ENCODE measurements around the gene HHLA2.

Gene HHLA2

DNA sequence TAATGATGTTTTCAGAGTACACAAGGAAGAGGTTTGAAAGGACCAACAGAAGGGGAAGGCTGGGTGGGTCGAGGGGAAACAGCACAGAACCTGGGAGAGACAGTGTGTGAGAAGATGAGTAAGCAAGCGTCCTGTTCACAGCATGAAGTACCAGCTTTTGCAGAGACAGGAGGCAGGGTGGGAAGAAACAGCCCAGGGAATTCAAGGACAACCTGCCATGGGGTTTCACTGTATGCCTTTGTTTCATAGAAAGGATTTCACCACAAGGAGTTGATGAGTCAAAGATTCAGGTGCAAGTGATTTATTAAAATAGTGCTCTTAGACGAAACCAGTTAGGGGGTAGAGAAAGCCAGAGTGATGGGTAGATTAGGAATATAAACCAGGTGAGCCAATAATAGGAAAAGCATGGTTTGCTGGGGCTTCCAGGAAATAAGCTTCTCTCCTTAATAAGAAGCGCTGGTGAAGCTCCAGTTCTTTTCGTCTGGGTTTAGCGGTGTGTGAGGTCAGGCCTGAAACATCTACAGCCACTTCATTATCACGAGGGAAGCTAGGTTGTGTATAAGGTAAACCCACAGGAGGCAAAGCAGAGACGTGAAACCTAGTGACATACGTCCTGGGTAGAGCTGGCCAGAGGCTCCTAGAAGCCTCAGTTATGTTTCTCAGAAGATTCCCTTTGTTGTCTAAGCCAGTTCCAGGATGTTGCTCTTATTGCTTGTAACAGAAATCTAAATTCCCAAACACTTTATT lies 3.9 kb downstream of the HHLA2 start:
- no peak for DNase-seq

DNA sequence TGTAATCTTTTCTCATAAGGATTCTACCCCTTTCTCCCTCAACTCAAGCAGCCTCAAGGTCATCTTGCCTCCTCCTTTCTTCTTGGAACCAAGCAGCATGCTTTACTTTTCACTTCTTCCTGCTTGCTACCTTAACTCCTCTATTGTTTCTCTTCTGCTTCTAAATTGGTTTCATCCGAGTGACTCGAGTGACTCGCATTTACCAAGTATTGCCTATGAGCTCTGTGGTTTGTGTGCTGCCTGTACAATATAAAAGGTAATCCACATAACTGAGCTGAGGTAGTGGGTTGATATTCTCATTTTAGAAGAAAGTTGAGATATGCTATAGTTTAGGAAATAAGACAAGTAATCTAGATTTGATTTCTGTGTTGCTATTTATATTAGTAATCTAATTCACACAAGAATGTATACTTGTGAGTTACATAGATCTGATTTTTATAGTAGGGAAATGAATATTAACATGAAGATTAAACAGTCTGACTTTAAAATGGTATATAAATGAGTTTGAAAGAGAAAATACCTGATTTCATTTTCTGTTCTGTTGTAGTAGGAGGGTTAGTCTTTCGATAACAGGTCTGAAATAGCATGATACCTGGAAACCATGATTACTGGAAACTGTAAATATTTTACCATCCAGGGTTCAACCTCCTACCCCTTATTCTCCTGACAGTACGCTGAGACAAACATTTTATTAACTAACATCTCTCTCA lies 5.5 kb downstream of the HHLA2 start:
- no peak for DNase-seq

DNA sequence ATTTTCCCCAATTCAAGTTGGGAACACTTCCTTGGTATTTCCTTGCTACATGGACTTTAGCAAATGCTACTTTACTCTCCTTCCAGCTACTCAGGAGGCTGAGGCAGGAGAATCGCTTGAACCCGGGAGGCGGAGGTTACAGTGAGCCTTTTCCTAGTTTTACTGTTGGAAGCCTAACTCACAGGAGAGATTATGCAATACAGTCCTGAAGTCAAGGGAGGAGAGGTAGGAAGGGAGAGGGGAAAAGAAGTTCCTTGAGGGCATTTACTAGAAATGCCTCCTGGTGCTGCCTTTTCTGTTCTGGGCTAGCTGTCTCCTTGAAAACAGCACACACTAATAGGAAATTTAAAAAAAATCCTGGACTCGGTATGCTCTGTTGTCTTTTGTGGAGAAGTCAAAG lies 6.2 kb downstream of the HHLA2 start:
- DNase-seq: no peak

DNA sequence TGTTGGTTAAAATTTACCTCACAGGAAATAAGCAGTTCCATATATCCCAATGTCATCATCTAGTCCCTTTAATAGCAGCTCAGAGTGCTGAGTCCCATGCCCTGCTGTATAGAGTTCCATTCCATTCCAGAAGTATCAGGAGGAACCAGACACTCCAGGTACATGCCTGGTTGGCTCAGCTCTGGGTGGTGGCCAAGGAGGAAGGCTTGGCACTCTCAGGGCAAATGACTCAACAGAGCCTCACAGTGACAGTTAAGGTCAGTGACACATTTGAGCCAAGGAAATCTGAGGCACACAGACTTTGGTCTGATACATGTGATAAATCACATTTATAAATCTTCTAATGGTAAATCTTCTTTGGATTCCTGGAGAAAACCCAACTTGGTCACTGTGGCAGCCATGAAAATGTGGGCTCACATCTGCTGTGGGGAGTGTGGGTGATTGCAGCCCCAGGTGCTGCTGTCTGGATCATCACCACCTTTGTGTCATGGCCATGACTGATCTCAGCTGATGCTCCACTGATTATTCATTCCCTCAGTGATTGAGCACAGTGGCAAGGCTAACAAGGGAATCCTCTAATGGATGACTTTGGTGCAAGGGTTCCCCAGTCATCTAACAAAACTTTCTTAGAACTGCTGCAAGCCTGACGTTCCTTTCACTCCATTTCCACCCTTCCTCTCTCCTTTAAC lies 9.3 kb downstream of the HHLA2 start:
- no peak for DNase-seq

DNA sequence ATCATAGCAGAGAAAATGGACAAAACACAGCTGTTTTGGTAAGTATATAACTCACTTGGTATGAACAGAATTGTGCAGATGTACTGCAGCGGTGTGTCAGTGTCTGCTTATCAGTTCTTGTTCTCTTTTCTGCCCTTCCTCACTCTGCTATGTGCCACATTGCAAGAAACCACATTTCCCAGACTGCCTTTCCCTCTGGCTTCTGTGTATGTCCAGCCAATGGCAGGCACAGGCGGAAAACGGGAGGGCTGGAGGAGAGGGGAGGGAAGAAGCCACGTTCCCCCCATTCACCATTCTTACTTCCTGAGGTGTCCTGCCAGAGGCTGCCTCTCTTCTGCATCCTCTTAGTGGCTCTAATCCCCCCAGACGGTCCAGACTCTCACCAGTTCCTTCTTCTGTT lies 15.4 kb downstream of the HHLA2 start:
- DNase-seq: no peak

DNA sequence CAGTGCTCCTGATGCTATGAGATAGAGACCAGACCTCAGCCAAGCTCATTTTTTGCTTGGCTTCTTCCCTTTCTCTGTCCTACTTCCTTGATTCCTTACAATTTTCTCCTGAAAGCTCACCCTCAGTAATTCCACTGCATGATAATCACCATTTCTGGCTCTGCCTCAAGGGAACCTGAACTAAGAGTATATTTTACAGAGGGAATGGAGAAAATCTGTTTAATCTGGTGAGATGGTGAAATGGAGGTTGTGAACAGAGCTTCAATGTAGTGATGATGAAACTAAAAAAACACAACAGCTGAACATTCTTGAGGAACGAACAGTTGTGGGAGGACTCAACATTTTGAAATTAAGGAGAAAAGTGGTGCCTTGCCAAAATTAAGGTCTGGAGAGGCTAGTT lies 16.3 kb downstream of the HHLA2 start:
- DNase-seq: no peak

DNA sequence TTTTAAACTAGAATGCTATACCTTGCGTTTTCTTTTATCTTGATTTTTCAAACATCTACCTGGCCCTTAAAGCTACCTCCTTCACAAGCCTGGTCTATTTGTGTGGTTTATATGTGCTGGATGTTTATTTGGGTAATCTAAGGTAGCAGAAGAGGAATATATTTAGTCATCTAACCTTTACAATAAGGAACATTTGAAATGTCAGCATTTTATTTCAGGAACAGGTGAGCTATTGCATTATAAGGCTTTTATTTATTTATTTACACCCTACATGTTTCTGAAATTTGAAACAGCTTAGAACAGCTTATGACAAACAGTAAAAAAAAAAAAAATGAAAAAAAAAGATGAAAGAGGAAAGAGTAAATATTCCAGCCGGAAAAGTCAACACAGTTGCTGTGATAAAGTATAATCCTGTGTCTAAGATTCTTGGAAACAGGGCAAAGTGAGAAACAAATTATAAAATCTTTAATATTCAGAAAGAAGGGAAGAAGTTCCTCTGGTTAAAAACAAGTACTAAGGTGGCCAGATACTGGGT lies 19.5 kb downstream of the HHLA2 start:
- DNase-seq: no peak

DNA sequence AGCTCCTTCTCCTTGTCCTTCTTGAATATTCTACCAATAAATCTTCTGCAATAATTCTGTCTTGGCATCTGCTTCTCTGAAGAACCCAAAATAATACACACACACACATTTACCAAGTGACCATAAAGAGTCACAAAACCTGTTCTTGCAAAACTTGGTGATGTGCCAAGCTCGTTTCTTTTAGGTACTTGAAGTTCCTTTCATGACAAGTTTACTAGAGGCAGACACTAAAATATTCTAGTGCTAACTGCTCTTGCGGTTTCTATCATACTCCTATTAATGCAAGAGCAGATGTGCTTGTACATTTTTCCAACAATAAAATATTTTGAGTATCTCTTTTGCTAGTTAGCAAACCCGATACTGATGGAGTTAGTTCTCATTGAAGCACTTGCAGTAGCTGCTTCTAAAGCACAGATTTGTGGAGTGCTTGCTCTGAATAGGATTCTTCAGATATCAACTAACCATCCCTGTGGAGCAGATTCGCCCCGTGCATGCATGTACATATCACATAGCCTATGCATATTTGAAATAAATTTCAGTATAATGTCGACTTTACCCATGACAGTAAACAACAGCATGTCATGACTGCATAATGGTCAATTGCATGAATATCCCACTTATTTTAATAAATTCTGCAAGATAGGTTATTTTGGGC lies 23.2 kb downstream of the HHLA2 start:
- no peak for DNase-seq

DNA sequence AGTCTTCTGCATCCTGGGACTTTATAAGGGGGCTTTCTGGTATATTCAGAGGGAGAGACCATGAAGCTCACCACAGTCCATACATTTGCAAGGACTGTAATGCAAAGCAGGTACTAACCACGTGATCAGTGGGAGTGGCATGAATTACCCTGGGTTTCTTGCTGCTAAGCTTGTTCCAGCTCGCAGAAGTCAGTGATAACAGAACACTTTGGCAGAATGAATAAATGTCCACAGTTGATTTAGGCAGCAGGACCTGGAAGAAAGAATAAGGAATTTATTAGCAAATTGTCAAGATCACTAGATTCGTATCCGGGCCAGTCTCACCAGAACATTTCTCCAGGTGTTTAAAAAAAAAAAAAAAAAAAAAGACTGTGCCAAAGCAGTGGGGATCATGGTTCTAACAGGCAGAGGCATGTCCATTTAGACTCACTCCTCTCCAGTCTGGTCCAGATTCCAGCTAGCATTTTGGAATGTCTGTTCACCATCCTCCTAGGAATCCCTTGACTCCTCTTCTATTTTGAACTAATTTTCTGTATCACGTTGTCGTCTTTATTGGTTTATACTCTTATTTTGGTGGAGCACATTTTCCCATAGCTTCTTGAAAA lies 24.5 kb downstream of the HHLA2 start:
- no peak for DNase-seq

DNA sequence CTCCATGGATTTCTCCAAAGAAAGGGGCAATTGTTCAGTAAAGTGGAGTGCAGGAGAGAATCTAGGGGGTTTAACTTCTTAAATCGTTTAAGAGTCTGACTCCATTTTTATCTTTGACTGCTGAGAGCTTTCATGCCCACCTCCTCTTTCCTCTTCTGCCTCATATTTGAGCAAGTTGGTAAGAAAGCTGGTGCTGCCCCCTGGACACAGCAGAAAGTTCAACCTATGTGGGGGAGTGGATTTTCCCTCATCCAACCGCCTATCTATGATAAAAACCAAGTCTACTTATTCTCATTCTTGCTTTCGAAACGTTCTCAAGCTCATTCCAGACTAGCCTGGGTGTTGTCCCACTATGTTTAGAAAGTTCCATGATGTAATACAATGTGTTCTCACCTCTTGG lies 26.0 kb downstream of the HHLA2 start:
- DNase-seq: peak; percentile 35

DNA sequence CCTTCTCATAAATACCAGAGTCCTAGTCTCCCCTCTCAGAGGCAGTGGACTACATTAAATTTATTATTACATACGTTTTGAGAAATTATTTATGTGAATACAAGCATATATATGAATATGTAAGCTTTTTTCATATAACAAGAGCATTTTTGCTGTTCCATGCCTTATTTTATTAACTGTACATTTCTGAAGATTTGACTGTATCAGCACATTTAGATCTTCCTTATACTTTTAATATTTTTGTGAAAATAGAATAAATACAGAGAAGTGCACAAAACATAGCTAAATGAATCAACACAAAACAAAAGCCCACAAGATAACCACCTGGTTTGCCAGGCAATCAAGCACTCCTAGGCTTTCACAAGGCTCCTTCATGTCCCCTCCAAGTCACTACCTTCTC lies 27.8 kb downstream of the HHLA2 start:
- no peak for DNase-seq

DNA sequence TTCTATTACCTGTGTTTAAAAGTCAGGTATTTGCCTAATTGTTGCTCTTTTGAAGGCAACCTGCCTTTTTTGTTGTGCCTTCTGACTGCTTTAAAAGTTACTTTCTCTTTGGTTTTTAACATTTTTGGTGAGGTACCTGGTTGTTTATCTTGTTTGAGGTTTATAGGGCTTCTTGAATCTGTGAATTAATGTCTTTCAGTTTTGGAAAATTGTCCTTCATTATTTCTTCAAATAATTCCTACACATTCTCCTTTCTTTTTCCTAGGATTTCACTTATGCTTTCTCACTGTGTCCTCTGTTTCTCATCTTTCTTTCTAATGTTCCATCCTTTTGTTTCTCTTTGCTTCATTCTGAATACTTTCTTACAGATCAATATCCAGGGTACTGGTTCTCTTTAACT lies 30.8 kb downstream of the HHLA2 start:
- DNase-seq: no peak

DNA sequence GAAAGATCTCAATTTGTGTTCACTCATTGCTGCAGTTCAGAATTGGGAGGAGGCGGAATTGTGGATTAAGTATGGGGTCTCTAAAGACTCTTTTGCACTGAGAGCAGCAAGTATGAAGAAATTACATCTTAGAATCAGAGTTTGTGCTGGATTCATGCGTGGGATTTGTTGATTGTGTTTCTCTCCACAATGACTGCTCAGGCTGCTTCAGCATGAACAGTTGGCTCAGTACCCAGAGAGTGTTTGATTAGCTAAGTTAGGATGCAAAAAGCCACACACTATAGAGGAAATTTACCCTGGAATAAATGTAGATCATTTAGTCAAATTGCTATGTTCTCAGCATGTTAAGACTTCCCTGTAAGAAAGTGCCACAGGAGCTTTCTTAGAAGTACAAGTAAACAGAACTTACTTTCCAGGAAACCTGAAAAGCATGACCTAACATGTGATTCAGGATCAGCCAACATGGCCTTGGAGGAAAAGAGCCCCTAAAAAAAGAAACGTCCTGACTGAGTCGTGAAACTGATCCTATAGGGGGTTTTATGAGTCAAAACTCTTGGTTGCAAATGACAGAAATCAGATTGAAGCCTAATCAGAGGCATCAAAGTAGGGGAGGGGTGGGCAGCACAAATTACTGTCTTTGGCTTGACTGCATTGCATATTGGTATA lies 32.6 kb downstream of the HHLA2 start:
- no peak for DNase-seq

DNA sequence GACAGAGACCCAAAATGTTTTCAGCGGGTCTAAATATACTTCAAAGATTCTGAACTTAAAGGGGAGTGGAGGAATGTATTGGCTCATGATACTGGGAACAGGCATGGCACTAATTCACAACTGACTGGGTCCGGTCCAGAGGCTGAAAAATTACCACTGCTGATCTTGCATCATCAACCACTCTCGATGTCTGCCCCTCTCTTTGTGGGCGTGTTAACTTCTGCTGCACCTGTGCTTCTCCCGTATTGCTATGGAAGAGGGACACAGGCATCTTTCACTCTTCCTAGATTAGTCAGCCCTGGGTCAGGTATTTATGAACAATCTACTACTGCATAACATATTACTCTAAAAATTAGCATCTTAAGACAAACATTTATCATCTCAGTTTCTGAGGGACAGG lies 33.2 kb downstream of the HHLA2 start:
- DNase-seq: no peak

DNA sequence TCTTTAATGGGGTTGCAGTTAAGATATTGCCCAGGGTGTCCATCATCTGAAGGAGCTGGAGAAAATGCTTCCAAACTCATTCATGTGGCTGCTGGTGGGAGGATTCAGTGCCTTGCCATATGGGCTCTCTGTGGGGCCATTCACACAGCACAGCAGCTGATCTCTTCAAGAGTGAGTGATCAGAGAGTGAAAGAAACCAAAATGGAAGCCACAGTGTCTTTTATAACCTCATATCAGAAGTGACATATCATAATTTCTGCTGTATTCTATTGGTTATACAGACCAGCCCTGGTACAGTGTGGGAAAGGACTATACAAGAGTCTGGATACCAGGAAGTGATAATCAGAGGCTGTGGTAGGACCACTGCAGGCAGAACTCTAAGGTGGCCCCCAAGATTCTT lies 33.6 kb downstream of the HHLA2 start:
- DNase-seq: no peak

DNA sequence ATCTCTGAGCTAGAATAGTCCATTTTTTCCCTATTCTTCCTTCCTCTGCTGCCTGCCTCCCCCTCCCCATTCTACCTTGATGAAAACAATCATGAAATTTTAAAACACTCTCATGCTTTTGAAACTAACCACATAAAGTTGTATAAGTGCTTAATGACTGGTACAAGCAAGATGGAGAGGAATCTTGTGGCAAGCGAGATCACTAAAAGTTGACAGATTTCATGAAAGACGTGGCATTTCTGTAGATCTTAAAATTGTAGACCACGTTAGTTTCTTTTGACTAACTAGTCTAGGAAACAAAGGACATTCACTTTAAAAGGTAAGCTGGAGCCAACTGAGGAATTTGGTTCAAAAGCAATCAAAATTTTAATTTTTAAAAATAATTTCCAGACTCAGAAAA lies 35.4 kb downstream of the HHLA2 start:
- no peak for DNase-seq

DNA sequence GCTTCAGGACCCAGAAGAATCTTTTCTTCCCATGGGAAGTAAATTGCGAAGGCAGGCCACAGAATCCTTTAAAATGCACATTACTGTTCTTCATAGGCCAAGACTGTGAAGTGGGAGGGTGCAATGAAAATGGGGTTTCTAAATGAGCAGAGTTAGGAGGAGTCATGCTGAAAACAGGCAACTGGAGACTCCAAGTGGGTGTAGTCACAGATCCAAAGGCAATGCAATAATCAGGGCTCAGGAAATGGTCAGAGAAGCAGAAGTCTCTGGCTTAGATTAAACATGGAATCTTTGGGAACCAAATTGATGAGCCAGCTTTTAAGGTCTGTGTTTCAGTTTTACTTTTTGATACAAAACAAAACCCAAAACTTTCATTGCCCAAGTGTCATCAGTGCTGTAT lies 37.6 kb downstream of the HHLA2 start:
- no peak for DNase-seq

DNA sequence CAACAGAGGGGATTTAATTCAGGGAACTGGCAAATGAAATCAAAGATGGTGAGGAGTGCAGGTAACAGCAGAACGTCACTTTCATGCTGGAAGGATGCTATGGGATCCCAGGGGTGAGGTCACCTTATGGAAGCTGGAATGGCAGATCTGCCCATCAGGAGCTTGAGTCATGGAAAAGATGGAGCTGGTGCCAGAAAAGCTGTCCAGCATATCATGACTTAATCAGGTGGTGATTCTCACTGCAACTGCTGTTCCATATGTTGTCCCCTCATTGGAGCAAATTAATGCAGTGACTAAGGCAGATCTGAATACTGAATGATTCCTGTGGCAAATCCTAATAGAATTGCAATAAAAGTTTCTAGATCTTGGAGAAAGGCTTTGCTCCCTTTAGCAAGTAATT lies 38.4 kb downstream of the HHLA2 start:
- DNase-seq: no peak

DNA sequence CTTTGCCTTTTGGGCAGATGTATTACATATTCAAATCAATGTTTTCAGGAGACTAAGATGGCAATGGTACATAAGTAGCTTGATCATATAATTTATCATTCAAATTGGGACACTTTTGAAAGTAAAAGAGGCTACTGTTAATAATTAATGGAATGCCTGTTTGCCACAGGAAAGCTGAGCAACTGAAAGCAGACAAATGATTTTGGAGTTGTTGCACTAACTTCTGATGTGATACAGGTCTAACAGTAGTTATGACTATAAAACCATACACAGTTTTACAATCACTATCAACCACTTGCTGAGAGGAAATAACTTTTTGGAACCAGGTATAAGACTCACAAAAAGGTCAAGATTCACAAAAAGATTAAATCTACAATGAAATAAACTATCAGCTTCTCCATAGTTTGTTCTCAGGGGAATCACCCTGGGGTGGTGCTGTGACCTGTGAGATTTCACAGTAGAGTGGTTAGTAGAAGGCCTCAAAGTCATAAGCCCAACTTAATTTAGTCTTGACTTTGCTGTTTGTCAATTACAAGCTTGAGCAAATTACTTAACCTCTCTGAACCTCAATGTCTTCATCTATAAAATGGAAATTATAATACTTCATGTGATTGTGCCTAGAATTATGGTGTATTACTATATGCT lies 42.7 kb downstream of the HHLA2 start:
- DNase-seq: no peak

DNA sequence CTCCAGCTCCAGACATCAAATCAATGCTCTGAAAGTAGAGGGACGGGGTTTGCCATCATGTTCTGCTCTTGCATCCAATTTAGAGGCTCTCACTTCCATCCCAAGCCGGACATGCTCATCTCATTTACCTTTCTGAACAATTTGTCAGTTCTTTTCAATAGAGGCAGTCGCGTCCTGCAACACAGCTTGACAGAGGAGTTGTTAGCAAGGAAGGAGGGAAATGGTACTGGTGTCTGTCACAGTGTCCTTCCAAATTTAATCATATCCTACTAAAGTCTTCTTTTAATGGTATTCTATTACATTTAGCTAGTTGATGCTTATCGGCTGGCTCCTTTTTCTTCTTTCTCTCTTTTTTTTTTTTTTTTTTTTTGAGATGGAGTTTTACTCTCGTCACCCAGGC lies 45.6 kb downstream of the HHLA2 start:
- DNase-seq: no peak

DNA sequence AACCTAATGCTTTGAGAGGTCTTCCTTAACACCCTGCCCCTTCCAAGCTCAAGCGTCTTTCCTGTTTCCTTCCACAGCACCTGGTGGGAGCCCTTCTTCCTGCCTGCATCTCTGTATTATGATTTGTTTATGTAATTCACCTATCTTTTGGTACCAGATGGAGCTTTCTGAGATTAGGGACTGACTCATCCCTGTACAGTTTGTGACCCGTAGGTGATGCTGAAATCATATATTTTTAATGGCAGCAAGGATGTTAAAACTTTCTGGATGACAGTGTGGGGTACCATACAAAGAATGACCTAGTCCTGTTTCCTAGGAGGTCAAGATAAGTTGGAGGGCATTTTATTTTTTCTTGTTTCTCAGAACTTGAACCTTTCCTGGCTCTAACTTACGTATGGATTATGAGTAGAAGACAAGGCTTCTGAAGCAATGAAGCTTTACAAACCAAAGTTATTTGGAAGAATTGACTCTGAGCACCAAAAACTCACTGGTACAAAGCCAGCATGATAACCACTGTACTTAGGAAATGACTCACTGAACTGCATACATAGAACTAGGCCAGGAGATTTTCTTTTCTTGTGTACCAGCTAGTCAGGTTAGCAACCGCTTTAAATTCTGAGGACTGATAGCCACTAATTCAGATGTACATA lies 46.6 kb downstream of the HHLA2 start:
- no peak for DNase-seq
